GM12874 (cell line): ENCODE measurements around the gene HNRNPM.

Experiments used
- CTCF ChIP-seq: IDR thresholded peaks from 2 replicates; pipeline ENCODE4 v1.5.1; 2011; ENCODE audit warnings: low read depth, mild to moderate bottlenecking, control low read depth, low read length, moderate library complexity; ENCODE audit not compliant: insufficient read depth

HNRNPM gene

GRCh38 chr19:8451885-8452284 is 7.1 kb downstream of the HNRNPM start:
- TF ChIP-seq CTCF: no peak

- TF ChIP-seq CTCF: no peak
Observed at GRCh38 chr19:8452446-8453123, 7.8 kb downstream of the HNRNPM start.

- no peak for TF ChIP-seq CTCF
Observed at GRCh38 chr19:8453616-8454015, 8.8 kb downstream of the HNRNPM start.

- no peak for TF ChIP-seq CTCF
Observed at GRCh38 chr19:8454218-8454617, 9.4 kb downstream of the HNRNPM start.

GRCh38 chr19:8455018-8455417 is 10.2 kb downstream of the HNRNPM start:
- TF ChIP-seq CTCF: no peak

GRCh38 chr19:8456064-8456463 is 11.3 kb downstream of the HNRNPM start:
- no peak for TF ChIP-seq CTCF

GRCh38 chr19:8457209-8457608 is 12.4 kb downstream of the HNRNPM start:
- TF ChIP-seq CTCF: no peak
